ENCODE measurements around the gene NAA38. TPM values are rescaled to one million over a fixed set of nuclear protein-coding genes. Genes with fewer than 3 reads are reported as not detected.
A peak's percentile ranks its signal among the peaks of the same experiment; 100 is the strongest.

Gene NAA38
- total and polyA plus RNA-seq, 10 donors: 51.0 to 185 (median 65.6) TPM

DNA sequence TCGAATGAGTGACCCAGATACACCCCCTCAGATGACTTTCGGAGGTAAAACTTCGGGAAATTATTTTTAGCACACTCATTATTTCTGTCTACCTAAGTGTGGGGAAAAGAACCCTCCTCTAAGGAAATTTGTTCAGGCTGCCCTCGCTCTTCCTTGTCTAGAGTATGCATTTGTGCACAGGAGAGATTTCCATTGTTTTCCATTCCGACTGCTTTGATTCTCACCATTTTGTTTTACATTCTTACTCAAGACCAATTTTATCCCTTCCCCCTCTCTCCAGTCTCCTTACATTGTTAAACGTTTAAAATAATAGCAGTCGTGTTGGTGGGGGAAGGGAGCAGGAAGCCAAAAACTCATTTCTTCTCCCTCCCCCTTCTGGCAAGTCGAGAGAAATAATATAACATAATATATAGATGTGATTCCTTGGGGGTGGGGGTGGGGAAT is 29.7 kb upstream of the NAA38 start:
- peak overlapping the region; percentile 81 to 97 (median 94) for H3K27ac ChIP-seq
- TF ChIP-seq CTCF (IDR thresholded peaks at IDR 0.05 in 8 of 11, conservative IDR thresholded peaks at IDR 0.05 in 3 of 11) (peak in 1 of 11 experiments; percentile 30), POLR2A (IDR thresholded peaks at IDR 0.05) (no peak)
- DNase-seq: no peak

DNA sequence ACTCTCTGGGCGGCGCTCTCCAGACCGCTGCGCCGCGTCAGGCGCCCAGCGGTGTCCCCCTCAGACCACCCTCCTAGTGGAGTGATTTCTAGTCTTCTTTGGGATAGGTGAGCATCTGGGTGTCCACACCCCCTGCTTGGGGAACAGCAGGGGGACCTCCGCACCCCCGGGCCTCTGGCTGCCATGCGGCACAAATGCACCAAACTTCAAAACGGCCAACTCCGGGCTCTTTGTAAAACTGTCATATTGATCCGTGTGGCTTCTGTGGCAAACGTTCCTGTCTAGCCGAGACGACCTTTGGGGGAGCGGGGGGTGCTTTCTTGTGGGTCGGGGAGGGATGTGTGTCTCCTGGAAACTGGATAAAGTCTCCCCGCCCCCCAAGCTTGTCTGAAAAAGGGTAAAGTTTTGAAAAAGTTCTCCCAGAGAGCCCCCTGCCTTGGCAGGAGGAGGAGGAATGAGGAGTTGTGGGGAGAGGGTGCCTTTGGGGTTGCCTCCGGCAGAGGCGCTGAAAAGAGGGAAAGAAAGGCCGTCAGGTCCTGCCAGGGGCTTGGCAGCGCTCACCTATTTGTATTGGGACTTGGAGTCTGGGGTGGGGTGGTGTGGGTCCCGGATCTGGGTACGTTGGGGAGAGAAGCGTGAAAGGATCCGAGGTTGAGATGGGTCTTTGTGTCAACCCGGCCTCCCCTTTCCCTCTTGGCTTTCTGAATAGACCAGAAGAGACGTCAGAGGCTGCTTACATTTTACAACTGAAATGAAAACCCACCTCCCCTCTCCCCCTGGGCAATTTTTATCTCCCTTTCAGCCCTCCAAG is 29.1 kb upstream of the NAA38 start:
- Histone ChIP-seq H3K36me3 (peaks cover 0 to 31% (median 17%) of the 10 kb centered on the region in 6 donors), H3K4me3 (peak overlapping the region; percentile 65 to 93 (median 78)), H3K9me3 (no peaks in the 10 kb centered on the region), H3K27me3 (replicated peaks in 1 of 7) (no peaks in the 10 kb centered on the region), H3K27ac (peak overlapping the region; percentile 81 to 97 (median 94)), H3K4me1 (peaks cover 31 to 86% (median 72%) of the 10 kb centered on the region in 6 donors)
- intact Hi-C loops (cut with DNase I; ENCODE audit: low total_unique reads): no loop called here
- WGBS, 5 donors: 2 to 4% (median 3%) methylated on average over 24 to 30 of the region's 30 CpGs
- no peak for DNase-seq
- TF ChIP-seq CTCF (IDR thresholded peaks at IDR 0.05 in 8 of 11, conservative IDR thresholded peaks at IDR 0.05 in 3 of 11) (no peak), POLR2A (IDR thresholded peaks at IDR 0.05) (no peak)

More for the DNA sequence above, 29.7 kb upstream of the NAA38 start:
- Histone ChIP-seq H3K36me3 (peaks cover 0 to 31% (median 20%) of the 10 kb centered on the region in 6 donors), H3K9me3 (no peaks in the 10 kb centered on the region), H3K4me3 (peak overlapping the region; percentile 65 to 93 (median 78)), H3K4me1 (peaks cover 31 to 80% (median 66%) of the 10 kb centered on the region in 6 donors), H3K27me3 (replicated peaks in 1 of 7) (no peaks in the 10 kb centered on the region)
- intact Hi-C loops (cut with DNase I; ENCODE audit: low total_unique reads): no loop called here
- 2 to 3% (median 2%) methylated on average over 8 of the region's 8 CpGs for WGBS, 5 donors

DNA sequence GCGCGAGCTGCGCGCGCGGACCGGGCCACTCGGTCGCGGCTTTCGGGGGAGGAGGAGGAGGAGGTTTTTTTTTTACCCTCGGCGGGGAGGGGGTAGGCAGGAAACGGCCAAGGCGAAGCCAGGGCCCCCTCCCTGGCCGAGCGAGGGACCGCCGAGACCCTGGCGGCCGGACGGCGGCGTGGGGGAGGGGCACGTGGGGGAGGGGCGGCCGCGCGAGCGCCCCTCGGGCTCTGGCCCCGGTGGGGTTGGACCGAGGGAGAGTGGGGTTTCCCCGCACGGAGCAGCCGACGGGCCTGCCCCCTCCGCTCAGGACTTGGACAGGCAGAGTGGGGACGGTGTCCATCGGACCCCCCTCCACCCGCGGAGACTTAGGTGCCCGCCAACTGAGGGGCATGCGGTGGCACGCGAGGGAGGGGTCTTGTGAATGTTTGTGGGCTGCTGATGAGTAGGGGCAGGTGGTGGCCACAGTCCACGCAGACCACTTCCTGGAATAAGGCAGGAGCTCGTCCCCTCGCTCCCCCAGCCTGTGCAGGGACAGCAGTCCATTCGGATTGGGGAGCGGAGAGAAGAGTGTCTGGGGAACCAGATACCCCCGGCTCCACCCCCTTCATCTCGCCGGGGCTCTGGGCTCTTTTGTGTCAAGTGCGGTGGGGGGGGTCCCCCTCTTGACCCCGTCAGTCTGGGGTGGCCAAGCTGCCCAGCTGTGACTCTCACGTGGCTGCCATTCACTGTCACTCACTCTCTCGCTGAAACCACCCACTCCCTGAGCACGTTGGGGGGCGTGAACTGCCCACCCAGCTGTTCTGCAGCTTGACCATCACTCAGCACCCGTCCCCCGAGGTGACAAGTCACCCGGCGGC is 28.2 kb upstream of the NAA38 start:
- WGBS, 5 donors: 0 to 1% (median 1%) methylated on average over 40 to 64 of the region's 64 CpGs
- TF ChIP-seq CTCF (IDR thresholded peaks at IDR 0.05 in 8 of 11, conservative IDR thresholded peaks at IDR 0.05 in 3 of 11) (peak in 1 of 11 experiments; percentile 12), POLR2A (IDR thresholded peaks at IDR 0.05) (no peak), POLR2AphosphoS5 (IDR thresholded peaks at IDR 0.05) (peak; percentile 7 to 67 (median 54))
- peak overlapping the region; percentile 65 to 93 (median 78) for H3K4me3 ChIP-seq
- DNase-seq: peak; percentile 88
- no peaks in the 10 kb centered on the region for H3K9me3 ChIP-seq
- no peaks in the 10 kb centered on the region for H3K27me3 ChIP-seq (replicated peaks in 1 of 7)
- intact Hi-C loops (cut with DNase I; ENCODE audit: low total_unique reads): no loop called here
- peak overlapping the region; percentile 81 to 97 (median 94) for H3K27ac ChIP-seq
- H3K4me1 ChIP-seq: peaks cover 31 to 91% (median 81%) of the 10 kb centered on the region in 6 donors
- peaks cover 0 to 31% (median 14%) of the 10 kb centered on the region in 6 donors for H3K36me3 ChIP-seq
